Measurements from ENCODE around the gene KRTAP4-7. TPM values are rescaled to one million over a fixed set of nuclear protein-coding genes. Genes with fewer than 3 reads are reported as not detected.
A peak's percentile ranks its signal among the peaks of the same experiment; 100 is the strongest.
"Not testable (repeated sequence)": the region's sequence is repeated elsewhere in the genome, so short reads cannot be mapped to it uniquely, and the experiment has no call there.

Gene KRTAP4-7
- total RNA-seq (not detected), polyA plus RNA-seq (not detected)
- long read RNA-seq, donor 1: 0 reads
- long read RNA-seq, donor 2: 0 reads
- long read RNA-seq, donor 3: 0 reads
- long read RNA-seq, donor 4: 0 reads

DNA sequence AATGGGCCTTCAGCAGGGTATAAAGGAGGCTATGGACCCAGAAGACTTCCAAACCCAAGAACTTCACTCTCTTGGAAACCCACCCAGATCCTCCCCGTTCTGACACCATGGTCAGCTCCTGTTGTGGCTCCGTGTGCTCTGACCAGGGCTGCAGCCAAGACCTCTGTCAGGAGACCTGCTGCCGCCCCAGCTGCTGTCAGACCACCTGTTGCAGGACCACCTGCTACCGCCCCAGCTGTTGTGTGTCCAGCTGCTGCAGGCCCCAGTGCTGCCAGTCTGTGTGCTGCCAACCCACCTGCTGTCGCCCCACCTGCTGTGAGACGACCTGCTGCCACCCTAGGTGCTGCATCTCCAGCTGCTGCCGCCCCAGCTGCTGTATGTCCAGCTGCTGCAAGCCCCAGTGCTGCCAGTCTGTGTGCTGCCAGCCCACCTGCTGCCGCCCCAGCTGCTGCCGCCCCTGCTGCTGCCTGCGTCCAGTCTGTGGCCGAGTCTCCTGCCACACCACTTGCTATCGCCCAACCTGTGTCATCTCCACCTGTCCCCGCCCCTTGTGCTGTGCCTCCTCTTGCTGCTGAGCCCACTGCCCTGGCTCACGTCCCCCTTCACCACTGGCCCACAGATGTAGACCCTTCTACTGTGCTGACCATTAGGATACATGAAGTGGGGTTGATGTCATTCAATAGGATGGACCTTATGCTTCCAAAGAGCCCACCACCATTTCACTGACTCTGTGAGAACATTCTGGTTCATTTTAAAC is at the start of gene KRTAP4-7:
KRTAP4-7 (plus strand) TSS at position 51 of the 757 bp plus-strand sequence; CDS start at position 108, 57 bp downstream.
- ATAC-seq; DNase-seq; H3K9me3 ChIP-seq (ENCODE audit: control insufficient read depth, low read length); intact Hi-C loops (cut with DNase I); H3K4me3 ChIP-seq (ENCODE audit: low read length); H3K27me3 ChIP-seq (ENCODE audit: control insufficient read depth, insufficient read depth); H3K4me1 ChIP-seq (ENCODE audit: control insufficient read depth, insufficient read depth, low read length); H3K27ac ChIP-seq (ENCODE audit: low read length): not testable (repeated sequence)
- WGBS: 77% methylated on average over 14 of the region's 14 CpGs

DNA sequence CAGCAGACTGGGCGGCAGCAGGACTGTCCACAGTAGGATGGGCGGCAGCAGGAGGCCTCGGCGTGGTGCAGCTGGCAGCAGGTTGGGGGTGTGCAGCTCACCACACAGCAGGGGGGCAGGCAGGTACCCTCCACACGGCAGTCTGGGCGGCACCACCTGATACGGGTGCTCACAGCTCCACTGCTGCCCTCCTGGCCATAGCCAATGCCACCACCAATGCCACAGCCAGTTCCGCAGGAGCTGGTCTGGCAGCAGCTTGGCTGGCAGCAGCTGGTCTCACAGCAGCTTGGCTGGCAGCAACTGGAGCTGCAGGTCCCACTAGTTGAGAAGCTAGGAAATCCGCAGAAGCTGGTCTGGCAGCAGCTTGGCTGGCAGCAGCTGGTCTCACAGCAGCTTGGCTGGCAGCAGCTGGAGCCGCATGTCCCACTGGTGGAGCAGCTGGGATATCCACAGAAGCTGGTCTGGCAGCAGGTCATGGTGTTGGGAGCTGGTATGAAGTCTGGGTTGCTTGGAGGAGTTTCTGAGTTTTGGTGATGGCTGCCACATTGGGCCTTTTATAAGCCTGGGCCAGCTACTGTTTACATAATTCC is 49.5 kb upstream of the KRTAP4-7 start, which contains the start of gene KRTAP1-3:
KRTAP1-3 (minus strand) TSS at position 529 of the 590 bp plus-strand sequence; CDS start at position 476, 53 bp downstream.
- DNase-seq: peak in 1 of 3 donors; percentile 32
- H3K4me3 ChIP-seq (ENCODE audit: low read length); H3K9me3 ChIP-seq (ENCODE audit: control insufficient read depth, low read length); ATAC-seq; intact Hi-C loops (cut with DNase I); H3K27me3 ChIP-seq (ENCODE audit: control insufficient read depth, insufficient read depth); H3K27ac ChIP-seq (ENCODE audit: low read length); H3K4me1 ChIP-seq (ENCODE audit: control insufficient read depth, insufficient read depth, low read length): not testable (repeated sequence)
- 85% methylated on average over 10 of the region's 10 CpGs for WGBS

GRCh38 chr17:41037853-41038350 is 46.0 kb upstream of the KRTAP4-7 start:
- Histone ChIP-seq H3K9me3 (ENCODE audit: control insufficient read depth, low read length) (no peaks in the 10 kb centered on the region), H3K27ac (ENCODE audit: low read length) (no peak overlapping the region), H3K4me1 (ENCODE audit: control insufficient read depth, insufficient read depth, low read length) (no peaks in the 10 kb centered on the region), H3K27me3 (ENCODE audit: control insufficient read depth, insufficient read depth) (peaks cover 2% of the 10 kb centered on the region), H3K4me3 (ENCODE audit: low read length) (no peak overlapping the region)
- ATAC-seq (no peak), DNase-seq (no peak)
- intact Hi-C loops (cut with DNase I): no loop called here
- 74% methylated on average over 2 of the region's 2 CpGs for WGBS

DNA sequence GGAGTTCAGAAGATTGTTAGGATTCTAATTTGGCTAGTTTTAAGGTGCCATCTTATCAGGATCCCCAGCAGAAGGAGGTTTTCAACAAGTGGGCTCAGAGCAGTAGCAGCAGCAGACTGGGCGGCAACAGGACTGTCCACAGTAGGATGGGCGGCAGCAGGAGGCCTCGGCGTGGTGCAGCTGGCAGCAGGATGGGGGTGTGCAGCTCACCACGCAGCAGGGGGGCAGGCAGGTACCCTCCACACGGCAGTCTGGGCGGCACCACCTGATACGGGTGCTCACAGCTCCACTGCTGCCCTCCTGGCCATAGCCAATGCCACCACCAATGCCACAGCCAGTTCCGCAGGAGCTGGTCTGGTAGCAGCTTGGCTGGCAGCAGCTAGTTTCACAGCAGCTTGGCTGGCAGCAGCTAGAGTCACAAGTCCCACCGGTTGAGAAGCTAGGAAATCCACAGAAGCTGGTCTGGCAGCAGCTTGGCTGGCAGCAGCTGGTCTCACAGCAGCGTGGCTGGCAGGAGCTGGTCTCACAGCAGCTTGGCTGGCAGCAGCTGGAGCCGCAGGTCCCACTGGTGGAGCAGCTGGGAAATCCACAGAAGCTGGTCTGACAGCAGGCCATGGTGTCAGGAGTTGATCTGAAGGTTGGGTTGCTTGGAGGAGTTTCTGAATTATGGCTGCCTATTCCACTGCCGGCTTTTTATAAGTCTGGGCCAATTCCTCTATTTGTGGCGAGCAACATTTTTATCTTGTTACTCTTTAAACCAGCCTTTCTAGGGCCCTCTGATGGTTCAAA is 43.0 kb upstream of the KRTAP4-7 start, which contains the start of gene KRTAP1-1:
KRTAP1-1 (minus strand) TSS at position 668 of the 789 bp plus-strand sequence; CDS start at position 615, 53 bp downstream.
- H3K27ac ChIP-seq (ENCODE audit: low read length); DNase-seq; intact Hi-C loops (cut with DNase I); H3K4me1 ChIP-seq (ENCODE audit: control insufficient read depth, insufficient read depth, low read length); ATAC-seq; H3K9me3 ChIP-seq (ENCODE audit: control insufficient read depth, low read length); H3K27me3 ChIP-seq (ENCODE audit: control insufficient read depth, insufficient read depth); H3K4me3 ChIP-seq (ENCODE audit: low read length): not testable (repeated sequence)
- WGBS: 71% methylated on average over 14 of the region's 14 CpGs

DNA sequence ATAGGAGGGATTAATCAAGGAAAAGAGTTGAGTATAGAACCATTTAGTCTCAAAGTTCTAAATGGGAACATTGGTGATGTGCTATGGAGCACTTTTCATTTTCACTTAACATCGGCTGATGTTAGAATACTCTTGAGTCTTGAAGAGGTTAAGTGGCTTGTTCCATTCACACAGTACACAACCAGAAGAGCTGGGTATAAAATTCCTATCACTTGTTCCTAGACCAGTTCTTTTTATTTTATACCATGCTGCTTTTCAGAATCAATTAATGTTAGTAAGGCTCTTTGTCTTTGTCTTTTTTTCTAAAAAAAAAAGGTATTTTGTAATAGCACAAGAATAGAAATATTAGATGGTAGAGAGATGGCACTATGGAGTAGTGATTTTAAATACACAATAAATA is 41.0 kb upstream of the KRTAP4-7 start:
- 97% methylated on average over 1 of the region's 1 CpG for WGBS
- no peak for DNase-seq
- no peak overlapping the region for H3K4me3 ChIP-seq (ENCODE audit: low read length)
- intact Hi-C loops (cut with DNase I): no loop called here
- no peak overlapping the region for H3K27ac ChIP-seq (ENCODE audit: low read length)
- no peak for ATAC-seq
- H3K4me1 ChIP-seq (ENCODE audit: control insufficient read depth, insufficient read depth, low read length): no peaks in the 10 kb centered on the region
- H3K9me3 ChIP-seq (ENCODE audit: control insufficient read depth, low read length): no peaks in the 10 kb centered on the region
- no peaks in the 10 kb centered on the region for H3K27me3 ChIP-seq (ENCODE audit: control insufficient read depth, insufficient read depth)

DNA sequence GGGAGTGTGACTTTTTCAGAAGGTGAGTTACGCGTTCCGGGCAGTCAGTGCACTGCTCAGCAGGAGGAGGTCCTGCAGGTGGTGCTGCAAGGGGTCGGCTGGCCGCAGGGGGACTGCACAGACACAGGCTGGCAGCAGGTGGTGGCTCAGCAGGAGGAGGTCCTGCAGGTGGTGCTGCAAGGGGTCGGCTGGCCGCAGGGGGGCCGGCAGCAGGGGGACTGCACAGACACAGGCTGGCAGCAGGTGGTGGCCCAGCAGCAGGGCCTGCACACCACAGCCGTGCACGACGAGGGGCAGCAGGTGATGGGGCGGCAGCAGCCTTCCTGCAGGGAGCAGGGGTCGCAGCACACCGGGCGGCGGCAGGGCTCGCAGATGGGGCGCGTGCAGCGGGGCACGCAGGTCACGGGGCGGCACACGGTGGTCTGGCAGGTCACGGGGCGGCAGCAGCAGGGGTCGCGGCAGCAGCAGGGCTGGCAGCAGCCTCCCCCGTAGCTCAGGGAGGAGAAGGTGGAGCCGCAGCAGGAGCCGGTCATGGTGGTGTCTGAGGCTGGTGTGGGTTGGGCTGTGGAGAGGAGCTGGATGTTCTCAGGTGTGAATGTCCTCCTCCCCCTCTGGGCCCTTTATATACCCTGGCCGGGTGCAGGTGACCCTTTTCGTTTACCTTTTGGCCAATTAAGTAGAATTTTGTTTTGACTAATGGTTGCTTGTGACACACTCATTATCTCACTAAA is 37.0 kb upstream of the KRTAP4-7 start, which contains the start of gene KRTAP2-1:
KRTAP2-1 (minus strand) TSS at position 582 of the 731 bp plus-strand sequence; CDS start at position 533, 49 bp downstream.
- WGBS: 52% methylated on average over 10 of the region's 33 CpGs
- H3K27ac ChIP-seq (ENCODE audit: low read length); DNase-seq; H3K4me3 ChIP-seq (ENCODE audit: low read length); intact Hi-C loops (cut with DNase I); H3K9me3 ChIP-seq (ENCODE audit: control insufficient read depth, low read length); H3K4me1 ChIP-seq (ENCODE audit: control insufficient read depth, insufficient read depth, low read length); H3K27me3 ChIP-seq (ENCODE audit: control insufficient read depth, insufficient read depth); ATAC-seq: not testable (repeated sequence)

- WGBS: 67% methylated on average over 7 of the region's 7 CpGs
- H3K4me3 ChIP-seq (ENCODE audit: low read length): no peak overlapping the region
- H3K27me3 ChIP-seq (ENCODE audit: control insufficient read depth, insufficient read depth): peaks cover 4% of the 10 kb centered on the region
- intact Hi-C loops (cut with DNase I): no loop called here
- DNase-seq: no peak
- no peaks in the 10 kb centered on the region for H3K4me1 ChIP-seq (ENCODE audit: control insufficient read depth, insufficient read depth, low read length)
- ATAC-seq: no peak
- H3K27ac ChIP-seq (ENCODE audit: low read length): no peak overlapping the region
- no peaks in the 10 kb centered on the region for H3K9me3 ChIP-seq (ENCODE audit: control insufficient read depth, low read length)
Observed at GRCh38 chr17:41048441-41048840, 35.5 kb upstream of the KRTAP4-7 start.

- no peak for ATAC-seq
- 44% methylated on average over 2 of the region's 2 CpGs for WGBS
- intact Hi-C loops (cut with DNase I): no loop called here
- Histone ChIP-seq H3K27me3 (ENCODE audit: control insufficient read depth, insufficient read depth) (peaks cover 6% of the 10 kb centered on the region), H3K4me3 (ENCODE audit: low read length) (no peak overlapping the region), H3K9me3 (ENCODE audit: control insufficient read depth, low read length) (no peaks in the 10 kb centered on the region), H3K4me1 (ENCODE audit: control insufficient read depth, insufficient read depth, low read length) (no peaks in the 10 kb centered on the region), H3K27ac (ENCODE audit: low read length) (no peak overlapping the region)
- no peak for DNase-seq
Observed at GRCh38 chr17:41049110-41049509, 34.8 kb upstream of the KRTAP4-7 start.

DNA sequence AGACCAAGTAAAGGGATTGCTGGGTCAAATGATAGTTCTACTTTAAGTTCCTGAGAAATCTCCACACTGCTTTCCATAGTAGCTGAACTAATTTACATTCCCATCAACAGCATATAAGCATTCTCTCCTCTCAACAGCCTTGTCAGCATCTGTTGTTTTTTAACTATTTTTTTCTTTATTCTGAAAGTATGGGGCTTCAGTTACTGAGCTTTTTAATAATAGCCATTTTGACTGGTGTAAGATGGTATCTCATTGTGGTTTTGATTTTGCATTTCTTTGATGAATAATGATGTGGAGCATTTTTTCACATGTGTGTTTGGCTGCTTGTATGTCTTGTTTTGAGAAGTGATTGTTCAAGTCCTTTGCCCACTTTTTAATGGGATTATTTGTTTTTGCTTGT is 31.4 kb upstream of the KRTAP4-7 start:
- intact Hi-C loops (cut with DNase I): no loop called here
- Histone ChIP-seq H3K4me3 (ENCODE audit: low read length) (no peak overlapping the region), H3K27me3 (ENCODE audit: control insufficient read depth, insufficient read depth) (peaks cover 7% of the 10 kb centered on the region), H3K27ac (ENCODE audit: low read length) (no peak overlapping the region), H3K4me1 (ENCODE audit: control insufficient read depth, insufficient read depth, low read length) (no peaks in the 10 kb centered on the region), H3K9me3 (ENCODE audit: control insufficient read depth, low read length) (no peaks in the 10 kb centered on the region)
- DNase-seq: no peak
- ATAC-seq: no peak

GRCh38 chr17:41054025-41054424 is 29.9 kb upstream of the KRTAP4-7 start:
- no peaks in the 10 kb centered on the region for H3K9me3 ChIP-seq (ENCODE audit: control insufficient read depth, low read length)
- H3K27ac ChIP-seq (ENCODE audit: low read length): no peak overlapping the region
- intact Hi-C loops (cut with DNase I): no loop called here
- 88% methylated on average over 4 of the region's 4 CpGs for WGBS
- no peak overlapping the region for H3K4me3 ChIP-seq (ENCODE audit: low read length)
- H3K27me3 ChIP-seq (ENCODE audit: control insufficient read depth, insufficient read depth): peaks cover 3% of the 10 kb centered on the region
- DNase-seq (no peak), ATAC-seq (no peak)
- H3K4me1 ChIP-seq (ENCODE audit: control insufficient read depth, insufficient read depth, low read length): no peaks in the 10 kb centered on the region

Measured in right cardiac atrium (tissue), 5 donors.